Progenitor cell of endocrine pancreas (in vitro differentiated cells): Measurements from ENCODE around the gene ARRDC1. TPM values are rescaled to one million over a fixed set of nuclear protein-coding genes. Genes with fewer than 3 reads are reported as not detected.
A peak's percentile ranks its signal among the peaks of the same experiment; 100 is the strongest.

Experiments
- DNase-seq: peaks from one replicate; pipeline ENCODE4 v3.0.0; 2021; ENCODE audit warnings: low spot score; ENCODE audit not compliant: unreplicated experiment
- H3K27ac Mint-ChIP-seq: 2 replicates; pipeline ENCODE4 v1.8.0; 2021; ENCODE audit warnings: mild to moderate bottlenecking, moderate library complexity, mixed read lengths
- H3K27me3 Mint-ChIP-seq: 2 replicates; pipeline ENCODE4 v1.8.0; 2021; ENCODE audit warnings: mixed read lengths
- H3K36me3 Mint-ChIP-seq: 2 replicates; pipeline ENCODE4 v1.8.0; 2022; ENCODE audit warnings: mixed read lengths; ENCODE audit not compliant: insufficient read depth
- H3K4me1 Mint-ChIP-seq: 2 replicates; pipeline ENCODE4 v1.8.0; 2021; ENCODE audit warnings: low read depth, mixed read lengths
- H3K4me3 Mint-ChIP-seq: 2 replicates; pipeline ENCODE4 v1.8.0; 2021; ENCODE audit warnings: low read depth, mild to moderate bottlenecking, moderate library complexity, mixed read lengths
- H3K9me3 Mint-ChIP-seq: 2 replicates; pipeline ENCODE4 v1.8.0; 2021; ENCODE audit warnings: low read depth, mixed read lengths
- total RNA-seq: library from RNA; stranded (reverse); gene quantifications from 2 replicates; pipeline ENCODE4 v1.2.1, GENCODE V29; 2021
- TF ChIP-seq, protein P1 (sequence below): fragments of 200-600 bp; sonication (generic); IDR thresholded peaks from one replicate; pipeline ENCODE4 v1.5.0; 2021; ENCODE audit warnings: antibody characterized with exemption, mild to moderate bottlenecking; ENCODE audit not compliant: unreplicated experiment

Gene ARRDC1
- total RNA-seq, 1 donor from 2014 or later = 74.9 TPM

DNA sequence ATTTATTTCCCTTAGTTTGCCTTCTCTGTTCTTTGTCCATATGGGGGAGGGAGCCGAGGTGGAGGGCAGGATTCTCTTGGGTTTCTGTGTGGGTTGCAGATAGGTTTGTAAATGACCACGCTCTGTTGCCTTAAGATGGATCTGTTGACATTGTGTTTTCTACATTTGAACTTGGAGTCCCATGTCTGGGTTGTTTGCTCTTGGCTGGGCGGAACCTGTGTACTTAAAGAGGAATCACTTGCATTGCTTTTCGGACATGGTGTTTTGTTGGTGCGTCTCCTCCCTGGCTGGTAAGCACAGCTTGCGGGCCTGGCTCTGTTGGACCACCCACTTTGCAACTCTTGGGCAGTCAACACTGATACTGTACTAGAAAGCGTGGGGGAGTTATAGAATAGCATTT lies 59.2 kb downstream of the ARRDC1 start:
- peaks cover 9% of the 10 kb centered on the region for H3K36me3 Mint-ChIP-seq
- H3K9me3 Mint-ChIP-seq = no peaks in the 10 kb centered on the region
- TF ChIP-seq, protein P1, sequence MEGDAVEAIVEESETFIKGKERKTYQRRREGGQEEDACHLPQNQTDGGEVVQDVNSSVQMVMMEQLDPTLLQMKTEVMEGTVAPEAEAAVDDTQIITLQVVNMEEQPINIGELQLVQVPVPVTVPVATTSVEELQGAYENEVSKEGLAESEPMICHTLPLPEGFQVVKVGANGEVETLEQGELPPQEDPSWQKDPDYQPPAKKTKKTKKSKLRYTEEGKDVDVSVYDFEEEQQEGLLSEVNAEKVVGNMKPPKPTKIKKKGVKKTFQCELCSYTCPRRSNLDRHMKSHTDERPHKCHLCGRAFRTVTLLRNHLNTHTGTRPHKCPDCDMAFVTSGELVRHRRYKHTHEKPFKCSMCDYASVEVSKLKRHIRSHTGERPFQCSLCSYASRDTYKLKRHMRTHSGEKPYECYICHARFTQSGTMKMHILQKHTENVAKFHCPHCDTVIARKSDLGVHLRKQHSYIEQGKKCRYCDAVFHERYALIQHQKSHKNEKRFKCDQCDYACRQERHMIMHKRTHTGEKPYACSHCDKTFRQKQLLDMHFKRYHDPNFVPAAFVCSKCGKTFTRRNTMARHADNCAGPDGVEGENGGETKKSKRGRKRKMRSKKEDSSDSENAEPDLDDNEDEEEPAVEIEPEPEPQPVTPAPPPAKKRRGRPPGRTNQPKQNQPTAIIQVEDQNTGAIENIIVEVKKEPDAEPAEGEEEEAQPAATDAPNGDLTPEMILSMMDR = no peak
- H3K4me1 Mint-ChIP-seq = peaks cover 43% of the 10 kb centered on the region
- H3K27ac Mint-ChIP-seq = peak overlapping the region; percentile 84
- no peak overlapping the region for H3K4me3 Mint-ChIP-seq
- H3K27me3 Mint-ChIP-seq = no peaks in the 10 kb centered on the region
- no peak for DNase-seq

Other genes starting within 250 kb of the ARRDC1 start
- 31.7 and 33.8 TPM in 2 replicates for gene EXD3, start 182.5 kb upstream of the ARRDC1 start, total RNA-seq
- gene NOXA1, start 182.3 kb upstream of the ARRDC1 start, total RNA-seq = 15.3 and 16.3 TPM in 2 replicates
- gene ENTPD8, start 164.3 kb upstream of the ARRDC1 start, total RNA-seq = 2.7 and 3.2 TPM in 2 replicates
- 57.4 and 59.8 TPM in 2 replicates for gene NSMF, start 146.4 kb upstream of the ARRDC1 start, total RNA-seq
- gene PNPLA7, start 55.3 kb upstream of the ARRDC1 start, total RNA-seq = 7.9 and 8.8 TPM in 2 replicates
- 27.9 and 30.2 TPM in 2 replicates for gene MRPL41, start 53.8 kb upstream of the ARRDC1 start, total RNA-seq
- 58.8 and 64.0 TPM in 2 replicates for gene DPH7, start 26.8 kb upstream of the ARRDC1 start, total RNA-seq
- 35.7 and 38.8 TPM in 2 replicates for gene ZMYND19, start 15.2 kb upstream of the ARRDC1 start, total RNA-seq
- gene EHMT1, start 13.3 kb downstream of the ARRDC1 start, total RNA-seq = 159 and 167 TPM in 2 replicates